ENCODE data around the gene LENG1. TPM values are rescaled to one million over a fixed set of nuclear protein-coding genes. Genes with fewer than 3 reads are reported as not detected.

LENG1 gene
- total and polyA plus RNA-seq, 2 donors (not counting 3 experiments of a cell fraction or from before 2014, with no cell fraction given) = 3.0 to 5.0 TPM

- TF ChIP-seq EZH2 (IDR thresholded peaks at IDR 0.05; ENCODE audit: borderline replicate concordance, low read depth, low read length, severe bottlenecking) = no peak
- no peak for TF ChIP-seq JUN (IDR thresholded peaks at IDR 0.05; ENCODE audit: borderline replicate concordance, insufficient read depth, insufficient read length, low read depth)
- no peak for TF ChIP-seq POLR2AphosphoS5 (IDR thresholded peaks at IDR 0.05; ENCODE audit: insufficient read depth, low read depth, low read length)
- no peak for TF ChIP-seq MYC (IDR thresholded peaks at IDR 0.05; ENCODE audit: low read depth, low read length)
- no peak for TF ChIP-seq GATA2 (IDR thresholded peaks at IDR 0.05; ENCODE audit: insufficient read depth, insufficient read length, low read depth, low read length)
- TF ChIP-seq MAX (IDR thresholded peaks at IDR 0.05; ENCODE audit: insufficient read depth, insufficient read length) = no peak
- TF ChIP-seq CTCF (IDR thresholded peaks at IDR 0.05; ENCODE audit: extremely low read depth in 1 of 2, insufficient read depth in 1 of 2, low read depth in 1 of 2, low read length in 2 of 2) = no peak
- no peak for TF ChIP-seq POLR2A (IDR thresholded peaks at IDR 0.05; ENCODE audit: low read depth, low read length)
- no peak for TF ChIP-seq FOS (IDR thresholded peaks at IDR 0.05; ENCODE audit: borderline replicate concordance, insufficient read depth, low read length)
- intact Hi-C loops (cut with micrococcal nuclease) = no loop called here
- Histone ChIP-seq H3K79me2 (ENCODE audit: control insufficient read depth, insufficient read depth, low read length) (peaks cover 34% of the 10 kb centered on the region), H3K27ac (ENCODE audit: insufficient read depth, low read depth, low read length) (peak overlapping the region; percentile 6), H3K4me1 (ENCODE audit: control insufficient read depth, extremely low read depth, insufficient read depth, low read length) (peaks cover 13% of the 10 kb centered on the region), H3K27me3 (ENCODE audit: control insufficient read depth in 2 of 2, insufficient read depth in 2 of 2, low read length in 2 of 2) (no peaks in the 10 kb centered on the region), H3K9me1 (replicated peaks; ENCODE audit: control insufficient read depth, extremely low read depth, insufficient read depth, low read length) (no peaks in the 10 kb centered on the region), H2AFZ (ENCODE audit: low read depth, low read length) (no peak overlapping the region), H3K9ac (replicated peaks; ENCODE audit: extremely low read depth, insufficient read depth, low read length) (no peak overlapping the region), H3K4me3 (replicated peaks in 1 of 3; ENCODE audit: insufficient read depth in 1 of 3, low read depth in 1 of 3, low read length in 3 of 3) (no peak overlapping the region), H3K9me3 (replicated peaks; ENCODE audit: control insufficient read depth, insufficient read depth, low read length) (no peaks in the 10 kb centered on the region), H3K4me2 (ENCODE audit: insufficient read depth, low read length) (no peak overlapping the region), H3K36me3 (ENCODE audit: control insufficient read depth in 2 of 2, extremely low read depth in 1 of 2, insufficient read depth in 2 of 2, low read length in 2 of 2) (peaks cover 7 to 17% of the 10 kb centered on the region in 2 experiments), H4K20me1 (replicated peaks; ENCODE audit: control insufficient read depth, extremely low read depth, insufficient read depth, low read length) (no peaks in the 10 kb centered on the region)
- ChIA-PET CTCF (interaction anchor here (1.1 kb wide), 1 partner anchor 18 kb away, joined by 4 read pairs; no protein-coding TSS in a partner anchor), POLR2A (no interaction called here)
- no peak for FAIRE-seq
- dilution Hi-C loops (cut with MboI; ENCODE audit: extremely low pct_ligation_motif_present, low sequenced_read_pairs) = no loop called here
- no peak for DNase-seq (ENCODE audit: low read depth, low spot score)
- BruUV-seq (replicated peaks) = no TSS peak
Measured at GRCh38 chr19:54186934-54187381, 27.4 kb upstream of the LENG1 start.
